ENCODE results near the gene PHKB.
A peak's percentile ranks its signal among the peaks of the same experiment; 100 is the strongest.

PHKB gene

DNA sequence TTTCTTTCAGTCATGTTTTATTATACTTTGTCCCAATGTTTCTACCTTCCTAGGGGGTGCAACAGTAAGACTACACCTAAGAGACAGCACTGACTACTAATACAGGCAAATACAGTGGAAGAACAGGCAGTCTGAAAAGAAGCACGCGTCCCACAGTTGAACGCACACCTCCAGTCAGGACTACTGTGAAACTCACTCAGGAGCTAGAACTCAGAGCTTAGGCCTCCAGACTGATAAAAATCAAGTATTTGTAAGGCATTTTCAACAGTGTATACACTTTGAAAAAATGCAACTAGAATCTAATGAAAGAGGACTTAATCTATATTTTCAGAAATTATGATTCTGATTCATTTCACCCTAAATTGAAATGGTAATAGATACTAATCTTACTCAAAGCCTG is 14.7 kb upstream of the PHKB start:
- no peak overlapping the region for H3K4me3 ChIP-seq (ENCODE audit: low read depth, low read length)
- TF ChIP-seq, protein P1, sequence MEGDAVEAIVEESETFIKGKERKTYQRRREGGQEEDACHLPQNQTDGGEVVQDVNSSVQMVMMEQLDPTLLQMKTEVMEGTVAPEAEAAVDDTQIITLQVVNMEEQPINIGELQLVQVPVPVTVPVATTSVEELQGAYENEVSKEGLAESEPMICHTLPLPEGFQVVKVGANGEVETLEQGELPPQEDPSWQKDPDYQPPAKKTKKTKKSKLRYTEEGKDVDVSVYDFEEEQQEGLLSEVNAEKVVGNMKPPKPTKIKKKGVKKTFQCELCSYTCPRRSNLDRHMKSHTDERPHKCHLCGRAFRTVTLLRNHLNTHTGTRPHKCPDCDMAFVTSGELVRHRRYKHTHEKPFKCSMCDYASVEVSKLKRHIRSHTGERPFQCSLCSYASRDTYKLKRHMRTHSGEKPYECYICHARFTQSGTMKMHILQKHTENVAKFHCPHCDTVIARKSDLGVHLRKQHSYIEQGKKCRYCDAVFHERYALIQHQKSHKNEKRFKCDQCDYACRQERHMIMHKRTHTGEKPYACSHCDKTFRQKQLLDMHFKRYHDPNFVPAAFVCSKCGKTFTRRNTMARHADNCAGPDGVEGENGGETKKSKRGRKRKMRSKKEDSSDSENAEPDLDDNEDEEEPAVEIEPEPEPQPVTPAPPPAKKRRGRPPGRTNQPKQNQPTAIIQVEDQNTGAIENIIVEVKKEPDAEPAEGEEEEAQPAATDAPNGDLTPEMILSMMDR (IDR thresholded peaks at IDR 0.05; ENCODE audit: control insufficient read depth, extremely low read depth, insufficient read depth) = no peak
- no peak for DNase-seq (ENCODE audit: low read depth)

DNA sequence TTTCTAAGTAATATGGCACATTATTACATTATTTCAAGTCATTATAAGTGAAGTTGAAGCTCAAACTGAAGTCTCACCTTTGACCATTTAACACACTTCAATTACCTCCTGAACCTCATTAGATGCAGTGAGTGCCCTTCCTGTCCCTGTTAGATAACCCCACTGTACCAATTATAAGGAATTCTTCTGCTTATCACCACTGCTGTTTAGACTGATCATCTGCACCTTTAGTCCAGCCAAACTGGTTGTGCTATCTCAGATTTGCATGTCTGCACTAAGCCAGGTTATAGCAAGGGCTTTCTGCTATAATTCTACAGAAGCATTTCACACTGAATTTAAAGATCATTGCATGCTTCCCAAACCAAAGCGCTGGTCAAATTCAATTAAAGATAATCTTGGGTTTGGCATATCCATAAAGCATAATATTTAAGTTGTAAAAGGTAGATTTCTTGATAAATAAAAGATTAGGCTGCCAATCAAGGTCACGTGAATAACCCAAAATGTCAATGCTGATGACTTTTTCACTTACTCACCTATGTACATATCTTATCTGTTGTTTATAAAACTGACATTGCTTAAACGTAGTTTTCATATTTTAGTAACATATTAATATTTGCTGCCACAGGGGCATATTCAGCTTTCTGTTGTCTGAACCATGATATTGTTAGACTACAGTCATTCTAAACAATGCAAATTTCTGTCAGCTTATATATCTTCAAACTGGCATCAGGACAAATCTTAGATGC is 12.1 kb upstream of the PHKB start:
- no peak overlapping the region for H3K4me3 ChIP-seq (ENCODE audit: low read depth, low read length)
- TF ChIP-seq, protein P1 (IDR thresholded peaks at IDR 0.05; ENCODE audit: control insufficient read depth, extremely low read depth, insufficient read depth) = no peak
- no peak for DNase-seq (ENCODE audit: low read depth)

DNA sequence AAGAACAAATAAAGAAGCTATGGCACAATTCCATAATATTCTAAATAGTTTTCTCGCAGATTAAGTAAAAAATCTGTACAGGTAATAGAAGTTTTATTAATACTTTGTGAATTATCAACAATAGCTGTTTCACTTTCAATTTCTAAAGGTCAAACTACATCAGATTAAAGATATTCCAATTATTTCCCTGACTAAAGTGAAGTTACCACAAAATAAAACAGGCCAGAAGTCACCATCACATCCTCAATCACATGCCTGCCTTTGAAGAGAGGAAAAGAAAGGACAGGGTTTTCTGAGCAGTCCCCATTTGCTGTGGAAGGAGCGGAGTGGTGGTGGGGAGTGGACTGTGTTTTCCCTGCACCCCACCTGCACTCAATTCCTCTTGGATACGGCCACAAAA is 11.3 kb upstream of the PHKB start:
- TF ChIP-seq, protein P1 (IDR thresholded peaks at IDR 0.05; ENCODE audit: control insufficient read depth, extremely low read depth, insufficient read depth) = no peak
- H3K4me3 ChIP-seq (ENCODE audit: low read depth, low read length) = no peak overlapping the region
- no peak for DNase-seq (ENCODE audit: low read depth)

DNA sequence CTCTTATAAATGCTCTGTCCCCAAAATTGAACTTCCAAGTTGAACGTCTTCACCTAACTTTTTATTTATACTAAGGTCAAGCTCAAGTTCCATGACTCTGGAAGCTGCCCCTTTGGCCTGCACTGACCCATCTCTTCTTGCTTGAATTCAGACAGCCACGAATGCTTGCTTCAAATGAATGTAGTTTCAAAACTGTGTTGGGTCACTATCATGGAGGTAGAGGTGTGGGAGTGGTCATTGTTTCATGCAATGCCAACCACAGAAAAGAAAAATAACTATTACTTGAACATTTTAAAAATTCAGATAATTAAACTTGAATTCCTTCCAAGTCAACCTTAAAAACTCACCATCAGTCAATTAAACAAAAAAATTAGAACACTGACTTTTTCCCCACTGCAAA is 2.8 kb upstream of the PHKB start:
- H3K4me3 ChIP-seq (ENCODE audit: low read depth, low read length) = no peak overlapping the region
- TF ChIP-seq, protein P1 (IDR thresholded peaks at IDR 0.05; ENCODE audit: control insufficient read depth, extremely low read depth, insufficient read depth) = no peak
- no peak for DNase-seq (ENCODE audit: low read depth)

DNA sequence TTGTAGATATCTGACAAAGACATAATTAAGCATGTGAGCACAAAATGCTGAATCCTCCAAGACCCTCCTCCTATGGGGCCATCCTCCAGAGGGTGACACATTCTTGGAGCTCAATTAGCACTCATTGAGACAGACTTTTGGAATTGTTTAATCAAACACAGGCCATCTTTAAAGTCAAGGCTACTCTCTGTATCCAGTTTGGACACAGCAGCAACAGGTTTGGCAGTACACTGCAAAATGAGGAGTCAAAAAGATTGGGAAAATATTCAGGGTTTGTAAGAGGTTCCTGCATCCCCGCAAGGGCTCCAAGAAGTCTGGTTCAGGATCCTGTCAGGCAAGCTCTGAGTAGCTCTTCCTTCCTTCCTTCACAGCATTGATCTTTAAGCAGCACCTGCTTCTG is 1.5 kb upstream of the PHKB start:
- TF ChIP-seq, protein P1 (IDR thresholded peaks at IDR 0.05; ENCODE audit: control insufficient read depth, extremely low read depth, insufficient read depth) = no peak
- no peak for DNase-seq (ENCODE audit: low read depth)
- H3K4me3 ChIP-seq (ENCODE audit: low read depth, low read length) = peak overlapping the region; percentile 80

DNA sequence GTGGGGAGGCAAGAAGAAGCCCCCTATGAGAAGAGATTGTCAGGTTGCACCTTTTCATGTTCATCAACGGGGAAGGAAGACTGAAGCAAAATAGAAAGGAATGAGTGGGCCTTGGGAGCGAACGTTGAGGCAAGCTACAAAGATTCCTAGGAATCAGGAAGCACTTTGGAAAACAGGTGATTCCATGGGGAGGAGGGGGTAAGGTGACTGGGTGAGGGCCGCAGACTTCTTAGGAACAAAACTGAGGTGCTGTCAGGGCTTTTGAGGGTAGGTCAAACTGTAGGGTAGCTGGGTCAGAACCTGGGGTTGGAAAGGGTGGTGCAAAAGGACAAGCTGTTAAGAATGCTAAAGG is 796 bp upstream of the PHKB start:
- no peak for DNase-seq (ENCODE audit: low read depth)
- TF ChIP-seq, protein P1 (IDR thresholded peaks at IDR 0.05; ENCODE audit: control insufficient read depth, extremely low read depth, insufficient read depth) = no peak
- H3K4me3 ChIP-seq (ENCODE audit: low read depth, low read length) = peak overlapping the region; percentile 80
